Measurements from ENCODE around the gene GET3.
"Not testable (repeated sequence)": the region's sequence is repeated elsewhere in the genome, so short reads cannot be mapped to it uniquely, and the experiment has no call there.

The GET3 gene

DNA sequence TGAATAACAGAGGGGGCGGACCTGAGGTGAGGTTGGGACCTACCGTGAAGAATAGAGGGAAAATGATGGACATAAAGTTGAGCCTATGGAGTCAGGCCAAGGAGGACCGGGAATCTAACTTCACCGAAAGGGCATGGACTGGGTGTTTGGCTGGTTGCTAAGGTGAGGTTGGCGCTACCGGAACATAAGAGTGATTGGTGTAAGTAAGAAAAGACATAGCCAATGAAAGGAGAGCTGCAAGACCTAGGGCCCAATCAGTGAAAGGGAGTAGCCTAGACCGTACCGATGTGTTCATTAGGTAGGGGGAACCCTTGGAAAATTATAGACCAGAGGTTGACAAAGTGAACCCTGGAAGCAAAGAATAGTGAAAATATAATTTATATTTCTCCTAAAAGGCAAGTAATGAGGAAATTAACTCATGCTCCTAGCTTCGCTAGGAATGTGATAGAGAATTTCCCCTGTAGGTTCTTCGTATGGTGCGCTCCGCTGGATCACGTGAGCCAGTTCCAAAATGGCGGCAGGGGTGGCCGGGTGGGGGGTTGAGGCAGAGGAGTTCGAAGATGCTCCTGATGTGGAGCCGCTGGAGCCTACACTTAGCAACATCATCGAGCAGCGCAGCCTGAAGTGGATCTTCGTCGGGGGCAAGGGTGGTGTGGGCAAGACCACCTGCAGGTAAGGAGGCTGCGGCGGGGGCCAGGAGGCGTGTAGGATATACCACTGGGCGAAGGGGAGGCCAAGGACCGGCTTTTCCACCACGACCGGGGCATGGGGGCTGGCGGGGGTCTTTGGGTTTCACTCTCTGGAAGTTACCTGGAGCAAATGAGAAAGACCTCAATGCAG is at the start of gene GET3:
GET3 (plus strand) TSS at position 503 of the 840 bp plus-strand sequence; CDS start at position 512, 9 bp downstream.
- DNase-seq, result peak; percentile 96

DNA sequence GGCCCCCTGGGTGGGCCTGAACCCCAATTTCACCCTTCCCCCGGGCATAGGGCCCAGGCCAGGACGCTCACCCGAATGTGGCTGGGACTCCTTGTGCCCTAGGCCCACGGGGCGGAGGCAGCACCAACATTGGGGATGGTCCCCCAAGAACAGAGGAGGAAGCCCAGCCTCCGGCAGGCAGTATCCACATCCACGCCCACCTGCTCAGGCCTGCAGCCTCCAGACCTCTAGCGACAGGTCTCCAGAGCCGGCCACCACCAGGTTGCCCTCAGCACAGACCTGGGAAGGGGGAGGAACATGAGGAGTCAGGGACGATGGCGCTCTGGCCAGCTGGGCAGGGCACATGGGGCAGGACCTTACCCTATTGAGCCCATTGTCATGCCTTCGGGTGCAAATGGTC is 48.3 kb upstream of the GET3 start:
- DNase-seq, result no peak

GRCh38 chr19:12689581-12690216 is 47.6 kb upstream of the GET3 start:
- DNase-seq, result no peak

DNA sequence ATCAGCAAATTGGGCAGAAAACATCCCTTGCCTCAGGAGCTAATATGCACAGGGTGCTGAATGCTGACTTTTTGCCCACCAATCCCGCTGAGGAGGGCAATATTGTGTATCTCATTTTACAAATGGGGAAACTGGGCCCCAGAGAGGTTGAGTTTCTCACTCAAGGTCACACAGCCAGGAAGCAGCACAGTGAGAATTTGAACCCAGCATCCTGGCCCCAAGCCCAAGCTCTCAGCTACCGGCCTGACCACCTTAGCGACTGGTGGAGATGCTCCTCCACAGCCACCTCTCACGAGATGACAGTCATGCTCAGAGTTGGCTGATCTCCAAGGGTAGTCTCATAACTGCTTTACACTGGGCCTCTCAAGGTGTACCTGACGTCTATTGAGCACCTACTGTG is 44.3 kb upstream of the GET3 start:
- no peak for DNase-seq

GRCh38 chr19:12694641-12695040 is 42.7 kb upstream of the GET3 start:
- DNase-seq, result no peak

GRCh38 chr19:12695096-12695495 is 42.2 kb upstream of the GET3 start:
- no peak for DNase-seq

DNA sequence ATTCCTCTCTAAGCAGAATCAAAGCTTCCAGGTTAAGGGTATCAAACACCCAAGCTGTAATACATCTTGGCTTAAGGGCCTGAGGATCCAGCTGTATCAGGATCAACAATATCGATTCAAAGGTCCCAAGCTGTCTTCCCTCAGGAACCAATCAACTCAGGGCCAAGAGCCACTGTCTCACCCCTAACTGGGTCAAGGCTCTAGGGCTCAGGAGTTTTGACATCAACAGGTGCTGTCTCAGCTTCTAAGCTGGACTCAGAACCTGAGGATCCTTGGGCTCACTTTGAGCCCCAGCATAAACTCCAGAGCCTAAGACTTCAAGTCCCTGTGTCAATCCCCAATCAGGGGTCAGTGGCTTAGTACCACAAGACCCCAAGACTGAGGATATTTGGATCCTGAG is 41.8 kb upstream of the GET3 start:
- DNase-seq, result no peak

- no peak for DNase-seq
These were observed 41.3 kb upstream of the GET3 start for GRCh38 chr19:12695997-12696365.

DNA sequence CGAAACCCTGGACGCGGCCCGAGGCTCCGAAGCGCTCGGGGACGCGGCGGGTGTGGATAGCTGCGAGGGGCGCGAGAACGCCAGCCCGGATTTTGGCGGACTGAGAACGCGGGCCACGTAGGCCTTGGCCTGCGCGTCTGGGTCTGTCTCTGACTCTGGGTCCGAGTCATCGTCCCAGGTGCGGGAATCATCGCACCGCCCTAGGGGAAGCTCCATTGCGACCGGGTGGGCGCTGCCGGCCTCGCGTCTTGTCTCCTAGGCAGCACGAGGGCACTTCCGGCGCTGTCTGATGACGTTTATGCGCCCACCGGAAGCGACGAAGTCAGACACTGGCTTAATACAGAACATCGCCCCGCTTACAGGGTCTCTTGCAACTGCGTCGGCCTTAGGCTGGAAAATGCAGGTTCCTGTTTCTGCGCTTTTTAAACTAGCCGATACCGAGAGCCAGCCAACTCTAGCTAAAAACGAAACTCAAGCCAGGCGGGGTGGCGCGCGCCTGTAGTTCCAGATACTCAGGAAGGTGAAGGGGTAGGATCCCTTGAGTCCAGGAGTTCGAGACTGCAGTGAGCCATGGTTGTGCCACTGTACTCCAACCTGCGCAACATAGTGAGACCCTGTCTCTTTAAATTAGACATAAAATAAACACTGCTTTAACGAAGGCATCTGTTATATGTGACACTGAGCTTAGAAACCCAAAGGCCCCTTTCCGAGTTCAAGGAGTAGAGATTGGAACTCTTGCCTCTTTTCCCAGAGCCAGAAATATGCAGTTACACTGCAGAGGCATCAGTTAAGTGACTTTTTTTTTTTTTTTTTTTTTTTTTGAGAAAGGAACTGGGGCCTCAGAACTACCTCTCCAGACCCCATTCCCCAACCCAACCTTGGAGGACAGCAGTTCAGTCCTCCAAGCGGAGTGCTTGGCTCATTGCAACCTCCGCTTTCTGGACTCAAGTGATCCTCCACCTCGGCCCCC is 40.6 kb upstream of the GET3 start, which contains the start of gene FBXW9:
FBXW9 (minus strand) TSS at position 266 of the 970 bp plus-strand sequence; CDS start at position 216, 50 bp downstream.
- peak; percentile 97 for DNase-seq

- DNase-seq, result not testable (repeated sequence)
These were observed 39.9 kb upstream of the GET3 start for GRCh38 chr19:12697425-12697824.

DNA sequence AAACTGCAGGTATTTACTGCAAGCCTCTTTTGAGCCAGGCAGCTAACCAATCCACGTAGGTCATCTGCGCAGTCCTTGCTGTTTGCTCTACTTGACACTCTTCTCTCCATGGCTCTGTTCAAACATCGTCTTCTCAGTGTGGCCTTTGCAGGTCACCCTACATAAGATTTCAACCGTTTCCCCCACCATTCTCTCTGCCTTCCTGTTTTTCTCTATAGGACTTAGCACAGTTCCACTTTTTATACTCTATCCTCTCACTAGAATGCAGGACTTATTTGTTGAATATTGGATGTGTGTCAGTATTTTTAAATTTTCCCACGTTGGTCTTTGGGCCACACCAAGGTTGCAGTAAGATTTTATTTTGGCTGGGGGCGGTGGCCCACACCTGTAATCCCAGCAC is 39.2 kb upstream of the GET3 start:
- DNase-seq, result no peak

DNA sequence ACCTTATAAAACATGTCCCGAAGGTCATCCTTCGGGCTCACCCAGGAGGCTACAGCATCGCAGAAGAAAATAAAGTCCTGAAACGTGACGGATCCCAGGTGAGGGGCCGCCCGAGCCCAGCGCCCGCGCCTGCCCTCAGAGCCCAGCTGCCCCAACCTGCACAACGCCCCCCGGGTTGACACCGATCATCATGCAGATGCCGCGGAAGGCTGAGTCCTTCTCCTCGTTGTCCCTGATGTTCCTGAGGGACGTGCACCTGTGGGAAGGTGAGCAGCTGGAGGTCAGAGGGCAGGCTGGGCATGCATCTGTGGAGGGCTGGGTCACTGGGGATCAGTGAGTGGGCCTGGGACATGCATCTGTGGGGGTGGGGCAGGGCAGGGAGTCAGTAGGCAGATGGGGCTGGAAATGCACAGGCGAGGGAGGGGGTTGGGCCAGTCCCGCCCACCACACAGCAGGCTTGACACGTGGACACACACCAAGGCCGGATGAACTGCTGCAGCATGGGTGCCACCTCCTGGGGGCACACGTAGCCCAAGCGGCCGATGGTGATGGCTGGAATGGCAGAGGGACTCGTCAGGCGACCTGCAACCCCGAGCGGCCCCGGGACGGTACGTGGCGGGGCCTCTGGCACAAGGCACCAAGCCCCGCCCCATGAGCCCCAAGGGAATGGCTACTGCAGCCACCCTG is 35.6 kb upstream of the GET3 start:
- no peak for DNase-seq

- DNase-seq, result peak; percentile 11
These were observed 34.3 kb upstream of the GET3 start for GRCh38 chr19:12703046-12703445.

GRCh38 chr19:12705169-12705568 is 32.1 kb upstream of the GET3 start:
- DNase-seq, result no peak

DNA sequence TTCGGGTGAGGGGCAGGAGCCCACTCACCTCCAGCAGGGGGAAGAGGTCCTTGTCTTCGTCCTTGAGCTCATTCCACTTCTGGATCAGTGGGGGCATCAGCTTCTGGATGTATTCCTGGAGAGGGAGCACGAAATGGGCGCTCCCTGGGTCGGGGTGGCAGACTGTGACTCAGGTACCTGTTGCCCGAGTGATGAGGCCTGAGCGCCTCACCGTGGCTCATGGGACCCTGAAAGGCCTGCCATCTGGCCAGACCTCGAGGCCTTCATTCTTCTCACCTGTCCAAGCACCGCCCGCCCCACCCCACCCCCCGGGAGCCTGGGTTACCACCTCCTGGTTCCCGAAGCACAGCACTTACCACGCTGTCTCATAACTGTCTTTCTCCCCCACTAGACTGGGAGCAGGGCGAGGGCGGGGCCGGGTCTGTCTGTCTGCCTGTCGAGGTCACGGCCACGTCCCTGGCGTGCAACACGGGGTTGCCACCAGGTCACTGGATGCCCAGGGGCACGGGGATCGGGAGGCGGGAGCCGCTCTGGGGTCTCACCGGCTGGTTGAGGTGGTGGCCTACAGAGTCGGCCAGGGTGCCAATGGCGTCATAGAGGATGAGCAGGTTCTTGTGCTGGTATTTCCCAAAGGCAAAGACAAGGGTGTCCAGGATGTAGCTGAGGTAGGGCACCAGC is 31.5 kb upstream of the GET3 start:
- DNase-seq, result no peak

GRCh38 chr19:12706332-12706718 is 31.0 kb upstream of the GET3 start:
- no peak for DNase-seq

- no peak for DNase-seq
These were observed 28.7 kb upstream of the GET3 start for GRCh38 chr19:12708641-12709040.

DNA sequence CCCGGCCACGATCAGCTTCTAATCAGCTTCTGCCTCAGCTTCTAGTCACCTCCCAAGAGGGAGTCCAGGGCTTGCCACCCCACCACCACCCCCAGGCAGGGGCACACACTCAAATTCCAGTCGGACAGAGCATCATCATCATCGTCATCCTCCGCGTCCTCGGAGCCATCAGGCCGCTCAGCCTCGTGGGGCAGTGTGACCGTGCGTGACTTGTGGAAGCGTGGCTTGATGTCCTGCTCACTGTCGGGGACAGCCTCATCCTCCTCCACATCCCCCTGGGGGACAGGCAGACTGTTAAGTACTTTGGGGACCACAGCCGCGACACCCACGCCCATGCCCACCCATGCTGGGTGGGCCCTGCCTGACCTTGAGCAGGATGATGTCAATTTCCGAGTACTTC is 26.1 kb upstream of the GET3 start:
- DNase-seq, result no peak

- not testable (repeated sequence) for DNase-seq
These were observed 25.2 kb upstream of the GET3 start for GRCh38 chr19:12712077-12712476.

DNA sequence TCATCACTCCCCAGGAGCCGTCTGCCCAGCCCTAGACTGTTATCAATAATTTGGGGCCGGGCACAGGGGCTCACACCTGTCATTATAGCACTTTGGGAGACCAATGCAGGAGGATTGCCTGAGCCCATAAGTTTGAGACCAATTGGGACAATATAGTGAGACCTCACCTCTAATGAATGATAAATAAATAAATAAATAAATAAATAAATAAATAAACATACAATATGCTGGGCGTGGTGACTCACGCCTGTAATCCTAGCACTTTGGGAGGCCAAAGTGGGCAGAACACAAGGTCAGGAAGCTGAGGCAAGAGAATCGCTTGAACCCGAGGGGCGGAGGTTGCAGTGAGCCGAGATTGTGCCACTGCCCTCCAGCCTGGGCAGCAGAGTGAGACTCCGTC is 24.0 kb upstream of the GET3 start:
- not testable (repeated sequence) for DNase-seq

GRCh38 chr19:12715102-12715501 is 22.2 kb upstream of the GET3 start:
- DNase-seq, result no peak

DNA sequence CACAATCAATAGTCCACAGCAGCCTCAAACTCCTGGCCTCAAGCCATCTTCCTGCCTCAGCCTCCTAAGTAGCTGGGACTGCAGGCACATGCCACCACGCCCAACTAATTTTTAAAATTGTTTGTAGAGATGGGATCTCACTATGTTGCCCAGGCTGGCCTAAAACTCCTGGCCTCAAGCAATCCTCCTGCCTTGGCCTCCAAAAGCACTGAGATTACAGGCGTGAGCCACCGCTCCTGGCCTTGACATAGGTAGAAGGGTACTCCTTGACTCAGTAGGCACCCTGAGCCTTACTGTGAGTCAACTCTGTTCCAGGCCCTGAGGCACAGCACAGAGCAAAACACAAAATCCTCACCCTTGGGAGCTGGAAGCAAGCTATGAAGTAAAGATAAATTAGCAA is 21.4 kb upstream of the GET3 start:
- no peak for DNase-seq

Data from inflammatory macrophage treated with lipopolysaccharide for 4 hours (primary cell).